OCI-LY3 (cell line): Measurements from ENCODE around the gene LTBP4.

ENCODE experiments used
- H2AFZ ChIP-seq: fragments of 200-600, 300-600 bp; shearing (Covaris generic); 2 replicates; pipeline ENCODE4 v1.6.0; 2014; ENCODE audit warnings: antibody characterized with exemption, low read depth, low read length
- H3K27ac ChIP-seq: fragments of 200-600, 300-600 bp; sonication (generic); 2 replicates; pipeline ENCODE4 v1.5.1; 2014; ENCODE audit warnings: mild to moderate bottlenecking, low read length, moderate library complexity, mixed read lengths
- H3K27me3 ChIP-seq: fragments of 200-600, 300-600 bp; sonication (generic); 2 replicates; pipeline ENCODE4 v1.6.1; 2014; ENCODE audit warnings: low read depth, low read length, mixed read lengths
- H3K36me3 ChIP-seq: fragments of 200-600, 300-600 bp; sonication (generic); replicated peaks from 2 replicates; pipeline ENCODE3; 2014; ENCODE audit warnings: low read depth, low read length, mixed read lengths
- H3K4me1 ChIP-seq: fragments of 300-600, 200-600 bp; sonication (generic); 2 replicates; pipeline ENCODE4 v1.6.1; 2014; ENCODE audit warnings: low read length, mixed read lengths
- H3K4me2 ChIP-seq: fragments of 200-600, 300-600 bp; sonication (generic); 2 replicates; pipeline ENCODE4 v1.6.1; 2014; ENCODE audit warnings: low read length, mixed read lengths
- H3K4me3 ChIP-seq: fragments of 300-600, 200-600 bp; sonication (generic); 2 replicates; pipeline ENCODE4 v1.5.1; 2014; ENCODE audit warnings: antibody characterized with exemption, mild to moderate bottlenecking, low read length, moderate library complexity
- H3K79me2 ChIP-seq: fragments of 300-600, 200-600 bp; shearing (Covaris generic); 2 replicates; pipeline ENCODE4 v1.6.1; 2014; ENCODE audit warnings: mild to moderate bottlenecking, low read length, mixed read lengths
- H3K9ac ChIP-seq: fragments of 300-600, 200-600 bp; shearing (Covaris generic); 2 replicates; pipeline ENCODE4 v1.6.0; 2014; ENCODE audit warnings: mild to moderate bottlenecking, low read length, moderate library complexity
- H3K9me3 ChIP-seq: fragments of 200-600, 300-600 bp; shearing (Covaris generic); 2 replicates; pipeline ENCODE4 v1.6.1; 2014; ENCODE audit warnings: low read length, mixed read lengths; ENCODE audit not compliant: insufficient read depth
- H4K20me1 ChIP-seq: fragments of 200-600, 300-600 bp; sonication (generic); 2 replicates; pipeline ENCODE4 v1.6.1; 2016; ENCODE audit warnings: low read length, mixed read lengths; ENCODE audit not compliant: insufficient read depth
- EZH2phosphoT487 ChIP-seq: fragments of 200-600 bp; shearing (Covaris generic); IDR thresholded peaks from 2 replicates; pipeline ENCODE4 v1.6.1; 2018; ENCODE audit warnings: antibody characterized with exemption, mixed run types, low read depth
- TF ChIP-seq, protein P1 (sequence below): fragments of 200-600, 300-600 bp; sonication (generic); IDR thresholded peaks from 2 replicates; pipeline ENCODE4 v1.5.1; 2014; ENCODE audit warnings: antibody characterized with exemption, low read length, low read depth

LTBP4 gene

DNA sequence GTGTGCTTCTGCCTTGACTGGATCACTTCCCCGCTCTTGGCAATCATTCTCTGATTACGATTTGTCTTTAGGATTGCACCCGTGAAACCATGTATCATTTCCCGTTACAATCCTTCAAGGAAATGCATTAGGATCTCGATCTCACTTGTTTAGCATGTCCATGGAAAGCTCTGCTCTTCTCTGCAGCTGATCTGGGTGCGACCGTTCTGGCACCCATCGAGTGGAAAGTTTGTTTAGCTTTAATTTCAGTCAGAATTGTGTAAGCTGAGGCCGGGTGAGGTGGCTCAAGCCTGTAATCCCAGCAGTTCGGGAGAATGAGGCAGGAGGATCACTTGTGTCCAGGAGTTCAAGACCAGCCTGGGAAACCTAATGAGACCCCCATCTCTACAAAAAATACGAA lies 58.4 kb downstream of the LTBP4 start:
- Histone ChIP-seq H3K4me2 (no peak overlapping the region), H3K36me3 (no peaks in the 10 kb centered on the region), H3K9ac (no peak overlapping the region), H3K79me2 (no peaks in the 10 kb centered on the region), H3K4me3 (no peak overlapping the region), H2AFZ (no peak overlapping the region), H3K27me3 (peaks cover 13% of the 10 kb centered on the region; the same call in 1 of the 2 replicates), H4K20me1 (no peaks in the 10 kb centered on the region), H3K9me3 (no peaks in the 10 kb centered on the region), H3K4me1 (peaks cover 9% of the 10 kb centered on the region), H3K27ac (no peak overlapping the region)
- TF ChIP-seq EZH2phosphoT487: no peak
- TF ChIP-seq, protein P1, sequence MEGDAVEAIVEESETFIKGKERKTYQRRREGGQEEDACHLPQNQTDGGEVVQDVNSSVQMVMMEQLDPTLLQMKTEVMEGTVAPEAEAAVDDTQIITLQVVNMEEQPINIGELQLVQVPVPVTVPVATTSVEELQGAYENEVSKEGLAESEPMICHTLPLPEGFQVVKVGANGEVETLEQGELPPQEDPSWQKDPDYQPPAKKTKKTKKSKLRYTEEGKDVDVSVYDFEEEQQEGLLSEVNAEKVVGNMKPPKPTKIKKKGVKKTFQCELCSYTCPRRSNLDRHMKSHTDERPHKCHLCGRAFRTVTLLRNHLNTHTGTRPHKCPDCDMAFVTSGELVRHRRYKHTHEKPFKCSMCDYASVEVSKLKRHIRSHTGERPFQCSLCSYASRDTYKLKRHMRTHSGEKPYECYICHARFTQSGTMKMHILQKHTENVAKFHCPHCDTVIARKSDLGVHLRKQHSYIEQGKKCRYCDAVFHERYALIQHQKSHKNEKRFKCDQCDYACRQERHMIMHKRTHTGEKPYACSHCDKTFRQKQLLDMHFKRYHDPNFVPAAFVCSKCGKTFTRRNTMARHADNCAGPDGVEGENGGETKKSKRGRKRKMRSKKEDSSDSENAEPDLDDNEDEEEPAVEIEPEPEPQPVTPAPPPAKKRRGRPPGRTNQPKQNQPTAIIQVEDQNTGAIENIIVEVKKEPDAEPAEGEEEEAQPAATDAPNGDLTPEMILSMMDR: no peak

DNA sequence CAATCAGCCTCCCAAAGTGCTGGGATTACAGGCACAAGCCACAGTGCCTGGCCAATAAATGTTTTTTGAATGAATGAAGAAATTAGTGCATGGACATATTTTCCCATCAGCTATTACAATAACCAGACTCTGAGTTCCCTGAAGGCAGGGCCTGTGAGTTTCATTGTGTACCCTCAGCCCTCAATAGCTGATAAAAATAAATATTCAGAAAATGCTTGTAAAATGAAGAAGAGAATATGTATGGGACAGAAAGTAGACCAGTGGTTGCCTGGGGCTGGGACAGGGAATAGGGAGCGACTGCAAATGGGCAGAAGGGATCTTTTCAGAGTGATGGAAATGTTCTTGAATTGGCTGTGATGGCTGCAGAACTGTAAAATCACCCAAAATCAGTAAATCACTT lies 60.4 kb downstream of the LTBP4 start:
- H4K20me1 ChIP-seq: no peaks in the 10 kb centered on the region
- H3K9ac ChIP-seq: no peak overlapping the region
- H3K4me1 ChIP-seq: peaks cover 9% of the 10 kb centered on the region
- H3K4me2 ChIP-seq: no peak overlapping the region
- H3K9me3 ChIP-seq: no peaks in the 10 kb centered on the region
- H2AFZ ChIP-seq: no peak overlapping the region
- no peaks in the 10 kb centered on the region for H3K79me2 ChIP-seq
- peaks cover 11% of the 10 kb centered on the region; the same call in 1 of the 2 replicates for H3K27me3 ChIP-seq
- no peak overlapping the region for H3K4me3 ChIP-seq
- no peak overlapping the region for H3K27ac ChIP-seq
- no peaks in the 10 kb centered on the region for H3K36me3 ChIP-seq
- TF ChIP-seq, protein P1: no peak
- no peak for TF ChIP-seq EZH2phosphoT487

DNA sequence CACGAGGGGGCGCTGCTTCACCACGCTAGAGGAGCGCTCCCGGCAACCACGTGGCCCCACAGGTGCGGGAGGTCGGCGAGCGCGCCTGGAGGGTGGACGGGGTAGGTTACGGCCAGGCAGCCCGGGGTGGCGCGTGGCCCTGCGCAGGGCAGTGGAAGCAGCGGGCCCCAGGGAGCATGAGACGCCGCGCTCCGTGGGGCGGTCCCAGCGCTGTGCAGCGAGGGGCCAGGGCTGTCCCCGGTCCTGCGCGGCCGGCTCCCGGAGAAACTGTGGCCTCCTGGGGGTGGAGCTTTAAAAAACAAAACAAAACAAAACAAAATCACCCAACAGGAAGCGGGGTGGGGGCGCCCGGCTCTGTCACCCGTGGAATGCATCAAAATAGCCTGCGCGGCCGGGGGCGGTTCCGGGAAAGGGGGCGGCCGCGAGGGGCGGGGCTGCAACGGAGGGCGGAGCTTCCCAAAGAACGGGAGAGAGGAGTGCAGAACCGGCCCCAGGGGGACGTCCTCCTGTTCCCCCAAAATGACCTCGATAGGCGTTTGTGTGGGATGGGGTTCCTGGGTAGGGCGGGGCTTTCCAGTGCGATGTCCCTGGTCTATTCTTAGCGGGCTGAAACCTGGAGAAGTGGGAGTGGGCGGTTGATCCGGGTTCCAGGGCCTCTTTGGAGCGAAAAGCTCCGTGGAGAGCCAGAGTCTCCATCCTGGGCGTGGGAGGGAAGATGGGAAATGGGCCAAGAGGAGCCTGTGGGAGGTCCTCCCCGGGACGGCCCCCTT lies 61.9 kb downstream of the LTBP4 start:
- H2AFZ ChIP-seq: peak overlapping the region; percentile 86

More for the DNA sequence above, 61.9 kb downstream of the LTBP4 start:
- peaks cover 7% of the 10 kb centered on the region; the same call in 1 of the 2 replicates for H3K27me3 ChIP-seq
- H3K4me3 ChIP-seq: peak overlapping the region; percentile 87
- H3K27ac ChIP-seq: peak overlapping the region; percentile 35
- peak overlapping the region; percentile 72 for H3K9ac ChIP-seq
- H3K36me3 ChIP-seq: no peaks in the 10 kb centered on the region
- peak overlapping the region; percentile 78 for H3K4me2 ChIP-seq
- no peaks in the 10 kb centered on the region for H3K9me3 ChIP-seq
- H3K79me2 ChIP-seq: no peaks in the 10 kb centered on the region
- H3K4me1 ChIP-seq: peaks cover 9% of the 10 kb centered on the region
- H4K20me1 ChIP-seq: no peaks in the 10 kb centered on the region
- TF ChIP-seq, protein P1: no peak; the same call in 1 of the 2 replicates
- no peak for TF ChIP-seq EZH2phosphoT487
